Coronary artery (tissue), 2 donors: Measurements from ENCODE around the gene LARP4B.
"Not testable (repeated sequence)": the region's sequence is repeated elsewhere in the genome, so short reads cannot be mapped to it uniquely, and the experiment has no call there.

Experiments
- DNase-seq: peaks from one replicate; pipeline ENCODE4 v3.0.0-alpha.2; 2017; ENCODE audit warnings: low spot score
- H3K27ac ChIP-seq, 2 donors: fragments of 200-600 bp; sonication (generic); one replicate each; pipeline ENCODE4 v1.5.1; 2016 to 2019
- H3K4me3 ChIP-seq: fragments of 200-600 bp; sonication (generic); 2 replicates; pipeline ENCODE4 v1.5.1; 2016; ENCODE audit warnings: mild to moderate bottlenecking, moderate library complexity
- CTCF ChIP-seq: fragments of 200-600 bp; sonication (generic); IDR thresholded peaks from one replicate; pipeline ENCODE4 v1.5.1; 2019; ENCODE audit warnings: antibody characterized with exemption

LARP4B gene

GRCh38 chr10:934746-935406, 3.4 kb upstream of the LARP4B start:
- no peak for DNase-seq
- H3K27ac ChIP-seq: no peak overlapping the region
- no peak overlapping the region for H3K4me3 ChIP-seq
- no peak for TF ChIP-seq CTCF

- H3K4me3 ChIP-seq, DNase-seq, H3K27ac ChIP-seq: not testable (repeated sequence)
These were observed 2.7 kb upstream of the LARP4B start for GRCh38 chr10:934165-934564.

GRCh38 chr10:932589-932988, 1.1 kb upstream of the LARP4B start:
- peak overlapping the region; percentile 96 to 99 for H3K27ac ChIP-seq

GRCh38 chr10:930625-931325, 730 bp downstream of the LARP4B start:
- peak overlapping the region; percentile 92 to 99 for H3K27ac ChIP-seq
- H3K4me3 ChIP-seq: peak overlapping the region; percentile 95
- DNase-seq: no peak
- no peak for TF ChIP-seq CTCF

More at GRCh38 chr10:932589-932988, 1.1 kb upstream of the LARP4B start:
- no peak for TF ChIP-seq CTCF
- DNase-seq: no peak
- peak overlapping the region; percentile 95 for H3K4me3 ChIP-seq

GRCh38 chr10:929960-930624, 1.4 kb downstream of the LARP4B start:
- Histone ChIP-seq H3K4me3 (peak overlapping the region; percentile 95), H3K27ac (peak overlapping the region; percentile 92 to 99)
- DNase-seq: no peak
- no peak for TF ChIP-seq CTCF

- no peak for TF ChIP-seq CTCF
- DNase-seq: no peak
- Histone ChIP-seq H3K27ac (no peak overlapping the region), H3K4me3 (no peak overlapping the region)
These were observed 4.4 kb downstream of the LARP4B start for GRCh38 chr10:927131-927530.

- no peak overlapping the region for H3K27ac ChIP-seq
- TF ChIP-seq CTCF: no peak
- no peak overlapping the region for H3K4me3 ChIP-seq
- DNase-seq: no peak
These were observed 5.3 kb downstream of the LARP4B start for GRCh38 chr10:926075-926698.
